Measurements from ENCODE around the gene STK32C. TPM values are rescaled to one million over a fixed set of nuclear protein-coding genes. Genes with fewer than 3 reads are reported as not detected.

The STK32C gene
- total RNA-seq, 6 donors from 2014 or later, result 4.8 to 18.3 (median 15.6) TPM

DNA sequence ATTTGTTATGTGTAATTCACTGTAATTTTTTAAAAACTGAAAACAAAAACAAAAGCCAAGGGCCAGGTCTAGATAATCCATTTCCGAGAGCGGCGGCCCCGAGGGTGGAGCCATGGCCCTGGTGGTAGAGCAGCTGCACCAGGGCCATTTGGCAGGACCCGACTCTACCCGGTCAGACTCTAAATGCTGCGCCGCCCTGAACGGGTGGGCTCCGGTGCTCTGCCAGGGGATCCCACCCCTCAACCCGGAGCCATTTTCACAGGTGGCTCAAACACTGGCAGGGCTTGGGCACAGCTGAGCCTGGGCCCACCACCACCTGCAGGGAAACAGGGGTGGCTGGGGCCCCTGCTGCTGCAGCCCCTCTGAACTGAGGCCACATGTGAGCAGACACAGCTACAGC is 64.1 kb downstream of the STK32C start:
- TF ChIP-seq POLR2A (IDR thresholded peaks at IDR 0.05) (no peak), POLR2AphosphoS5 (IDR thresholded peaks at IDR 0.05) (no peak), EP300 (IDR thresholded peaks at IDR 0.05) (no peak)
- TF ChIP-seq, protein P1, sequence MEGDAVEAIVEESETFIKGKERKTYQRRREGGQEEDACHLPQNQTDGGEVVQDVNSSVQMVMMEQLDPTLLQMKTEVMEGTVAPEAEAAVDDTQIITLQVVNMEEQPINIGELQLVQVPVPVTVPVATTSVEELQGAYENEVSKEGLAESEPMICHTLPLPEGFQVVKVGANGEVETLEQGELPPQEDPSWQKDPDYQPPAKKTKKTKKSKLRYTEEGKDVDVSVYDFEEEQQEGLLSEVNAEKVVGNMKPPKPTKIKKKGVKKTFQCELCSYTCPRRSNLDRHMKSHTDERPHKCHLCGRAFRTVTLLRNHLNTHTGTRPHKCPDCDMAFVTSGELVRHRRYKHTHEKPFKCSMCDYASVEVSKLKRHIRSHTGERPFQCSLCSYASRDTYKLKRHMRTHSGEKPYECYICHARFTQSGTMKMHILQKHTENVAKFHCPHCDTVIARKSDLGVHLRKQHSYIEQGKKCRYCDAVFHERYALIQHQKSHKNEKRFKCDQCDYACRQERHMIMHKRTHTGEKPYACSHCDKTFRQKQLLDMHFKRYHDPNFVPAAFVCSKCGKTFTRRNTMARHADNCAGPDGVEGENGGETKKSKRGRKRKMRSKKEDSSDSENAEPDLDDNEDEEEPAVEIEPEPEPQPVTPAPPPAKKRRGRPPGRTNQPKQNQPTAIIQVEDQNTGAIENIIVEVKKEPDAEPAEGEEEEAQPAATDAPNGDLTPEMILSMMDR (IDR thresholded peaks at IDR 0.05), result no peak
- Histone ChIP-seq H3K4me3 (no peak overlapping the region), H3K4me1 (peaks cover 0 to 4% (median 2%) of the 10 kb centered on the region in 4 donors), H3K36me3 (no peaks in the 10 kb centered on the region), H3K27ac (no peak overlapping the region), H3K27me3 (no peaks in the 10 kb centered on the region), H3K9me3 (no peaks in the 10 kb centered on the region)
- ATAC-seq (ENCODE audit: low FRiP score in 2 of 2) (no peak), DNase-seq (peak in 1 of 2 donors; percentile 62)
- WGBS, 2 donors, result 91 to 96% methylated on average over 10 to 11 of the region's 11 CpGs

DNA sequence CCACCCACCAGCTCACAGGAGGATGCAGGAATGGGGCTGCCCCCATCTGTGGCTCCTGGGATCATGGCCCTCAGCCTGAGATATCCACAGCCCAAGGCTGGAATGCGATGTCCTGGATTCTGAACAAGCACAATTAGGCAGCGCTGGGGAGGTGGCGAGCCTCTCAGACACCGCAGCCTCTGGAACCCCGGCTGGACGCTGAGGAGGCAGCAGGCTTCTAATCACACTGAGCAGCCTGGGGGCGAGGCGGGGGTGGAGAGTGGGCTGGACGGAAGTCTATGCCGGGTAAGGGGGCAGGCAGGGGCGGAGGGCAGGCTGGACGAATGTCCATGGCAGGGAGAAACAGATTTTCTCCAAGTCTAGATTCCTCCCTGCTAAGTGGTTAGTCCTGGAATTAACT is 64.6 kb downstream of the STK32C start:
- ATAC-seq (ENCODE audit: low FRiP score in 2 of 2) (no peak), DNase-seq (peak in 1 of 2 donors; percentile 37)
- Histone ChIP-seq H3K4me3 (no peak overlapping the region), H3K36me3 (no peaks in the 10 kb centered on the region), H3K9me3 (no peaks in the 10 kb centered on the region), H3K27ac (no peak overlapping the region), H3K4me1 (no peaks in the 10 kb centered on the region), H3K27me3 (no peaks in the 10 kb centered on the region)
- no peak for TF ChIP-seq EP300 (IDR thresholded peaks at IDR 0.05)
- no peak for TF ChIP-seq POLR2AphosphoS5 (IDR thresholded peaks at IDR 0.05)
- TF ChIP-seq, protein P1 (IDR thresholded peaks at IDR 0.05), result no peak
- TF ChIP-seq POLR2A (IDR thresholded peaks at IDR 0.05), result no peak
- WGBS, 2 donors, result 91 to 92% methylated on average over 12 of the region's 12 CpGs

DNA sequence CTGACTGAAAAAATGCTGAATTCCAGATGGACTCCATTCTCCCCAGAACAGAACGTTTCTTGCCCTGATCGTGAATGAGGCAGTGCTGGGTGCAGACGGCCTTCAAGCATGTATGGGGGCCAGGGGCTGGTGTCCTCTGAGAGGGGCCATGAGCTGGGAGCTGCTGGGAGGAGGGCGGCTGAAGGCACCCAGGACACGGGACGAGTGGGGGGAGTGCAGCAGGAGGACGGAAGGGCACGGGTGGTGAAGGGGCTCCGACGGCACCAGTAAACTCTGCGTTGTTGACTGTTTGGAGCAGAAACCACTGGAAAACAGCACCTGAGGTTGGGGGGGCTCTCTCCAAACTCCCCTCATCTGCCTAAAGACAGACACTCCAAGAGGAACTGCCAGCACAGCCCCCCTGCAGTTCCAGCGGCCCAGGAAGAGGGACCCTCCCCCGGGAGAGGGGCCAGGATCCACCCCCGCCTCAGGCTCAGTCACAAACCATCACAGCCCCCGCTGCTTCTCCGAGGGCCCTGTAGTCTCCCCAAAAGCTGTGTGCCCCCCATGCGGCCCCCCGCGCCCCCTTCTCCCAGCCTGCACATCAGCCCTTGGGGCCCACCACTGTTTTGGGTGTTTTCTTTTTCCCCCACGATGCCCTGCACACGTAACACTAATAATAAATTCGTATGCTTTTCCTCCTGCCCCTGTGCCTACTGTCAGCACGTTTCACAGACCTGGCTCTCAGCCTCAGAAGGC is 65.5 kb downstream of the STK32C start:
- TF ChIP-seq POLR2AphosphoS5 (IDR thresholded peaks at IDR 0.05) (no peak), POLR2A (IDR thresholded peaks at IDR 0.05) (no peak), EP300 (IDR thresholded peaks at IDR 0.05) (no peak)
- TF ChIP-seq, protein P1 (IDR thresholded peaks at IDR 0.05), result no peak
- no peaks in the 10 kb centered on the region for H3K27me3 ChIP-seq
- no peaks in the 10 kb centered on the region for H3K36me3 ChIP-seq
- no peaks in the 10 kb centered on the region for H3K9me3 ChIP-seq
- H3K4me1 ChIP-seq, result no peaks in the 10 kb centered on the region
- DNase-seq (peak in 1 of 2 donors; percentile 65), ATAC-seq (ENCODE audit: low FRiP score in 2 of 2) (no peak)
- H3K27ac ChIP-seq, result no peak overlapping the region
- no peak overlapping the region for H3K4me3 ChIP-seq
- 84 to 88% methylated on average over 18 to 23 of the region's 23 CpGs for WGBS, 2 donors

DNA sequence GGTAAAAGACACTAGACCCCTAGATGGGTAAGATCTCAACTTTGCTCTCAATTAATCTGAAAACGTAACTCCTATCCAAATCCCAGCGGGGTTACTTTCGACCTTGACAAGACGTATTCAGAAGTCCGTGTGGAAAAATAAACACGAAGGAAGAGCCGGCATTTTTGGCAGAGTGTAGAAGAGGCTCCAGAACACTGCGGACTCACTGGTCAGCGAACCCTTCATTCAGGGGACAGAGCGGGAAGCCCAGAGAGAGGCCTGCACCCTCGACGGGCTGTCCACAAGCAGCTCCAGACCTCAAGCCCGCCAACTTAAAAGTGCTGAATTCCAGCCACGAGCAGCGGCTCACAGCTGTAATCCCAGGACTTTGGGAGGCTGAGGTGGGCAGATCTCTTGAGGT is 66.3 kb downstream of the STK32C start:
- no peak for DNase-seq
- H3K36me3 ChIP-seq, result no peaks in the 10 kb centered on the region

More for the DNA sequence above, 66.3 kb downstream of the STK32C start:
- Histone ChIP-seq H3K4me3 (no peak overlapping the region), H3K4me1 (no peaks in the 10 kb centered on the region), H3K27ac (no peak overlapping the region), H3K27me3 (no peaks in the 10 kb centered on the region), H3K9me3 (no peaks in the 10 kb centered on the region)
- TF ChIP-seq EP300 (IDR thresholded peaks at IDR 0.05), result no peak
- TF ChIP-seq POLR2A (IDR thresholded peaks at IDR 0.05), result no peak
- TF ChIP-seq, protein P1 (IDR thresholded peaks at IDR 0.05), result no peak
- no peak for TF ChIP-seq POLR2AphosphoS5 (IDR thresholded peaks at IDR 0.05)
- ATAC-seq (ENCODE audit: low FRiP score in 2 of 2), result no peak
- 82 to 91% methylated on average over 15 of the region's 15 CpGs for WGBS, 2 donors

Data from upper lobe of left lung (tissue), 6 donors.